GM18517 (cell line): ENCODE results near the gene POLDIP3.

Experiments
- ATAC-seq: cut with Tn5 transposase; IDR thresholded peaks from one replicate; pipeline ENCODE4 v1.9.1; 2021; ENCODE audit warnings: mild to moderate bottlenecking, moderate library complexity; ENCODE audit not compliant: unreplicated experiment

Gene POLDIP3

GRCh38 chr22:42642806-42643633, 28.3 kb upstream of the POLDIP3 start:
- no peak for ATAC-seq

- ATAC-seq = no peak
These were observed 27.2 kb upstream of the POLDIP3 start for GRCh38 chr22:42641801-42642413.

- no peak for ATAC-seq
These were observed 25.0 kb upstream of the POLDIP3 start for GRCh38 chr22:42639541-42640241.

GRCh38 chr22:42637555-42637954, 22.9 kb upstream of the POLDIP3 start:
- no peak for ATAC-seq

- ATAC-seq = no peak
These were observed 21.8 kb upstream of the POLDIP3 start for GRCh38 chr22:42636506-42636905.

GRCh38 chr22:42635531-42635930, 20.8 kb upstream of the POLDIP3 start:
- ATAC-seq = no peak

- no peak for ATAC-seq
These were observed 18.3 kb upstream of the POLDIP3 start for GRCh38 chr22:42633013-42633412.

- no peak for ATAC-seq
These were observed 17.4 kb upstream of the POLDIP3 start for GRCh38 chr22:42632096-42632495.

GRCh38 chr22:42630901-42631602, 16.4 kb upstream of the POLDIP3 start:
- ATAC-seq = no peak

- ATAC-seq = no peak
These were observed 15.5 kb upstream of the POLDIP3 start for GRCh38 chr22:42630211-42630610.

- ATAC-seq = no peak
These were observed 13.3 kb upstream of the POLDIP3 start for GRCh38 chr22:42627981-42628380.

GRCh38 chr22:42626951-42627625, 12.4 kb upstream of the POLDIP3 start:
- no peak for ATAC-seq

- no peak for ATAC-seq
These were observed 11.7 kb upstream of the POLDIP3 start for GRCh38 chr22:42626431-42626830.

GRCh38 chr22:42625416-42625815, 10.7 kb upstream of the POLDIP3 start:
- no peak for ATAC-seq

GRCh38 chr22:42624551-42625106, 9.9 kb upstream of the POLDIP3 start:
- no peak for ATAC-seq

GRCh38 chr22:42623756-42624441, 9.2 kb upstream of the POLDIP3 start:
- ATAC-seq = no peak

- no peak for ATAC-seq
These were observed 8.6 kb upstream of the POLDIP3 start for GRCh38 chr22:42623301-42623751.

GRCh38 chr22:42622061-42622710, 7.5 kb upstream of the POLDIP3 start:
- no peak for ATAC-seq

GRCh38 chr22:42621505-42622002, 6.9 kb upstream of the POLDIP3 start:
- ATAC-seq = no peak
